ENCODE results near the gene PYGB.

The PYGB gene

GRCh38 chr20:25216199-25216945, 31.5 kb upstream of the PYGB start:
- TF ChIP-seq, protein P1, sequence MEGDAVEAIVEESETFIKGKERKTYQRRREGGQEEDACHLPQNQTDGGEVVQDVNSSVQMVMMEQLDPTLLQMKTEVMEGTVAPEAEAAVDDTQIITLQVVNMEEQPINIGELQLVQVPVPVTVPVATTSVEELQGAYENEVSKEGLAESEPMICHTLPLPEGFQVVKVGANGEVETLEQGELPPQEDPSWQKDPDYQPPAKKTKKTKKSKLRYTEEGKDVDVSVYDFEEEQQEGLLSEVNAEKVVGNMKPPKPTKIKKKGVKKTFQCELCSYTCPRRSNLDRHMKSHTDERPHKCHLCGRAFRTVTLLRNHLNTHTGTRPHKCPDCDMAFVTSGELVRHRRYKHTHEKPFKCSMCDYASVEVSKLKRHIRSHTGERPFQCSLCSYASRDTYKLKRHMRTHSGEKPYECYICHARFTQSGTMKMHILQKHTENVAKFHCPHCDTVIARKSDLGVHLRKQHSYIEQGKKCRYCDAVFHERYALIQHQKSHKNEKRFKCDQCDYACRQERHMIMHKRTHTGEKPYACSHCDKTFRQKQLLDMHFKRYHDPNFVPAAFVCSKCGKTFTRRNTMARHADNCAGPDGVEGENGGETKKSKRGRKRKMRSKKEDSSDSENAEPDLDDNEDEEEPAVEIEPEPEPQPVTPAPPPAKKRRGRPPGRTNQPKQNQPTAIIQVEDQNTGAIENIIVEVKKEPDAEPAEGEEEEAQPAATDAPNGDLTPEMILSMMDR (IDR thresholded peaks at IDR 0.05; ENCODE audit: borderline replicate concordance, insufficient read depth, low read depth, low read length) = no peak

DNA sequence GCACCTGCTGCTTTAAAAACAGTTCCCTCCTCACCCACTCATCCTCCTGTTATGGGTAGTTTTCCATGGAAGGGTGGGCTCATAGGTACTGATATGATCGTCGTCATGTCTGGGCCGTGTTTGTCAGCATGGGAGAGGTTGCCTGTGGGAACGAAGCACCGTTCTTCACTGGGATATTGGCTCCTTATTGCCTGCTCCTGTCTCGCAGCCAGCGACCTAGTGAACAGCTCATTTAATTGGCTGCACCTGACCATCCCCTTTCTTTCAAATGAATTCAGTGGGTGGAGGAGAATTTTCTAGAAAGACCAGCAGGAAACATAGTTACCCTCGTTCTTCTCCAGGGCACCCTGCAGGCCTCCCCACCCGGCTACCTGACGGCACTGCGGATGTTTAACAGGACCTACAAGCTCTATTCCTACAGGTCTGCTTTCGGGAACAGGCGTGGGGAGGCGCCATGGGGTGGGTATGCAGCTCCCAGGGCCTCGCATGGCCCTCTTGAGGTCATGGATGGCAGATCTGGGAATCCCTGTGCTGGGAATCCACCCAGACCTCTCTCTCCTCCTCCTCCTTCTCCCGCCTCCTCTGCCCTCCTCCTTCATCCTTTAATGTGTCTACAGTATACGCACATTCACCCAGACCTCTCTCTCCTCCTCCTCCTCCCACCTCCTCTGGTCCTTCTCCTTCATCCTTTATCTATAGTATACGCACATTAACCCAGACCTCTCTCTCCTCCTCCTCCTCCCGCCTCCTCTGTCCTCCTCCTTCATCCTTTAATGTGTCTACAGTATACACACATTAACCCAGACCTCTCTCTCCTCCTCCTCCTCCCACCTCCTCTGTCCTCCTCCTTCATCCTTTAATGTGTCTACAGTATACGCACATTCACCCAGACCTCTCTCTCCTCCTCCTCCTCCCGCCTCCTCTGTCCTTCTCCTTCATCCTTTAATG, 30.4 kb upstream of the PYGB start:
- no peak overlapping the region for H3K4me3 ChIP-seq (ENCODE audit: low read depth, low read length)
- TF ChIP-seq, protein P1 (IDR thresholded peaks at IDR 0.05; ENCODE audit: borderline replicate concordance, insufficient read depth, low read depth, low read length) = no peak

More at GRCh38 chr20:25216199-25216945, 31.5 kb upstream of the PYGB start:
- H3K4me3 ChIP-seq (ENCODE audit: low read depth, low read length) = no peak overlapping the region

DNA sequence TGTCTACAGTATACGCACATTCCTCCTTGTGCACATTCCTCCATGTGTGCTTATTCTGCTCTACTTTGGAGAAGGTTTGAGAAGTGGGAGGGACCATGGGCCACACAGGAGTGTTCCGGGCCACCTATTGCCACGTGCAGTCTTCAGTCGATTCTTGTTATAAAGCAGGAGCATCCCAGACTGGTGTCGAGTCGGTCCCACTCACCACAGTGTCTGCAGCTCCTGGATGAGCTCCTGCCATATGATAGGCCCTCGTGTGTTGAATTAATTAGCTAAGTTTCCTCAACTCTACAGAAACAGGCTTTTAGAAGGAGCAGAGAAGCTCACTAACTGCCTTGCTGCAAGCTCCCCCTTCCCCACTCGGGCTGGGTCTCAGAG, 29.8 kb upstream of the PYGB start:
- H3K4me3 ChIP-seq (ENCODE audit: low read depth, low read length) = no peak overlapping the region
- TF ChIP-seq, protein P1 (IDR thresholded peaks at IDR 0.05; ENCODE audit: borderline replicate concordance, insufficient read depth, low read depth, low read length) = no peak

- H3K4me3 ChIP-seq (ENCODE audit: low read depth, low read length) = no peak overlapping the region
- TF ChIP-seq, protein P1 (IDR thresholded peaks at IDR 0.05; ENCODE audit: borderline replicate concordance, insufficient read depth, low read depth, low read length) = no peak
Observed at GRCh38 chr20:25218492-25218891, 29.4 kb upstream of the PYGB start.

GRCh38 chr20:25219365-25219764, 28.5 kb upstream of the PYGB start:
- no peak overlapping the region for H3K4me3 ChIP-seq (ENCODE audit: low read depth, low read length)
- TF ChIP-seq, protein P1 (IDR thresholded peaks at IDR 0.05; ENCODE audit: borderline replicate concordance, insufficient read depth, low read depth, low read length) = no peak

- no peak overlapping the region for H3K4me3 ChIP-seq (ENCODE audit: low read depth, low read length)
- TF ChIP-seq, protein P1 (IDR thresholded peaks at IDR 0.05; ENCODE audit: borderline replicate concordance, insufficient read depth, low read depth, low read length) = peak; percentile 57; the same call in 1 of the 2 replicates
Observed at GRCh38 chr20:25220021-25220730, 27.7 kb upstream of the PYGB start.

Measured in GM12875 (cell line).